CD8-positive, alpha-beta memory T cell (primary cell): Measurements from ENCODE around the gene TTYH3. TPM values are rescaled to one million over a fixed set of nuclear protein-coding genes. Genes with fewer than 3 reads are reported as not detected.

Experiments
- polyA plus RNA-seq: library from polyadenylated mRNA; unstranded; fragments of 300-500 nt; fragmentation: Illumina TruSeq; gene quantifications from one replicate; pipeline ENCODE4 v1.2.3, GENCODE V29; 2021
- total RNA-seq, 2 experiments: library from RNA; stranded (reverse); gene quantifications; one replicate each; pipeline ENCODE4 v1.2.3, GENCODE V29; 2021

The TTYH3 gene
- total and polyA plus RNA-seq, 3 experiments from 2014 or later = 2.1 to 22.2 (median 20.2) TPM

Other genes with a start within 250 kb of the TTYH3 start
- gene CHST12, start 228.4 kb upstream of the TTYH3 start, total RNA-seq = 1 to 10 TPM; 7.7 to 8.3 TPM
- 63.0 TPM for gene CHST12, start 228.4 kb upstream of the TTYH3 start, polyA plus RNA-seq
- not detected for gene GRIFIN, start 155.6 kb upstream of the TTYH3 start, total RNA-seq
- gene GRIFIN, start 155.6 kb upstream of the TTYH3 start, polyA plus RNA-seq = not detected
- gene LFNG, start 112.2 kb upstream of the TTYH3 start, total RNA-seq = 10 to 100 TPM; 28.0 to 30.8 TPM
- 2.0 TPM for gene LFNG, start 112.2 kb upstream of the TTYH3 start, polyA plus RNA-seq
- 10 to 100 TPM; 35.0 to 38.8 TPM for gene BRAT1, start 76.5 kb upstream of the TTYH3 start, total RNA-seq
- 41.9 TPM for gene BRAT1, start 76.5 kb upstream of the TTYH3 start, polyA plus RNA-seq
- gene IQCE, start 73.0 kb upstream of the TTYH3 start, total RNA-seq = 10 to 100 TPM in 1 of 2 experiments, 1 to 10 TPM in 1; 9.6 to 10.4 TPM
- 4.1 TPM for gene IQCE, start 73.0 kb upstream of the TTYH3 start, polyA plus RNA-seq
- under 1 TPM in 1 of 2 experiments, not detected in 1; 0.07 TPM for gene AMZ1, start 56.2 kb downstream of the TTYH3 start, total RNA-seq
- 0.08 TPM for gene AMZ1, start 56.2 kb downstream of the TTYH3 start, polyA plus RNA-seq
- 10 to 100 TPM; 20.6 to 21.2 TPM for gene GNA12, start 212.3 kb downstream of the TTYH3 start, total RNA-seq
- 11.2 TPM for gene GNA12, start 212.3 kb downstream of the TTYH3 start, polyA plus RNA-seq